Measurements from ENCODE around the gene NAT14.

- TF ChIP-seq SP2 (IDR thresholded peaks at IDR 0.05; ENCODE audit: low read length) (no peak), POLR2AphosphoS5 (IDR thresholded peaks at IDR 0.05; ENCODE audit: low read depth, low read length) (no peak), TCF12 (IDR thresholded peaks at IDR 0.05; ENCODE audit: low read depth, low read length) (no peak), SUZ12 (IDR thresholded peaks at IDR 0.05; ENCODE audit: low read length) (no peak), POLR2A (IDR thresholded peaks at IDR 0.05; ENCODE audit: control extremely low read depth in 1 of 2, low read depth in 2 of 2, low read length in 2 of 2) (no peak), EZH2 (IDR thresholded peaks at IDR 0.05; ENCODE audit: low read depth, low read length, severe bottlenecking) (no peak), KDM1A (IDR thresholded peaks at IDR 0.05; ENCODE audit: borderline replicate concordance, low read length) (no peak), CBX5 (IDR thresholded peaks at IDR 0.05; ENCODE audit: low read depth, low read length) (no peak), EP300 (IDR thresholded peaks at IDR 0.05; ENCODE audit: borderline replicate concordance in 1 of 2, low read depth in 2 of 2, low read length in 2 of 2) (no peak), JUND (IDR thresholded peaks at IDR 0.05; ENCODE audit: low read length) (no peak), PHF8 (conservative IDR thresholded peaks at IDR 0.05; ENCODE audit: low read depth, low read length) (no peak)
- TF ChIP-seq, protein P1, sequence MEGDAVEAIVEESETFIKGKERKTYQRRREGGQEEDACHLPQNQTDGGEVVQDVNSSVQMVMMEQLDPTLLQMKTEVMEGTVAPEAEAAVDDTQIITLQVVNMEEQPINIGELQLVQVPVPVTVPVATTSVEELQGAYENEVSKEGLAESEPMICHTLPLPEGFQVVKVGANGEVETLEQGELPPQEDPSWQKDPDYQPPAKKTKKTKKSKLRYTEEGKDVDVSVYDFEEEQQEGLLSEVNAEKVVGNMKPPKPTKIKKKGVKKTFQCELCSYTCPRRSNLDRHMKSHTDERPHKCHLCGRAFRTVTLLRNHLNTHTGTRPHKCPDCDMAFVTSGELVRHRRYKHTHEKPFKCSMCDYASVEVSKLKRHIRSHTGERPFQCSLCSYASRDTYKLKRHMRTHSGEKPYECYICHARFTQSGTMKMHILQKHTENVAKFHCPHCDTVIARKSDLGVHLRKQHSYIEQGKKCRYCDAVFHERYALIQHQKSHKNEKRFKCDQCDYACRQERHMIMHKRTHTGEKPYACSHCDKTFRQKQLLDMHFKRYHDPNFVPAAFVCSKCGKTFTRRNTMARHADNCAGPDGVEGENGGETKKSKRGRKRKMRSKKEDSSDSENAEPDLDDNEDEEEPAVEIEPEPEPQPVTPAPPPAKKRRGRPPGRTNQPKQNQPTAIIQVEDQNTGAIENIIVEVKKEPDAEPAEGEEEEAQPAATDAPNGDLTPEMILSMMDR (IDR thresholded peaks at IDR 0.05; ENCODE audit: control extremely low read depth in 1 of 3, insufficient read depth in 1 of 3, low read depth in 1 of 3, low read length in 3 of 3), result no peak
Observed at GRCh38 chr19:55444646-55445045, 40.3 kb upstream of the NAT14 start.
